Body of pancreas (tissue), 4 donors: ENCODE measurements around the gene TMEM121. TPM values are rescaled to one million over a fixed set of nuclear protein-coding genes. Genes with fewer than 3 reads are reported as not detected.

ENCODE experiments used
- ATAC-seq: fragments of 150-250 bp; one replicate; pipeline ENCODE4 v1.9.1; 2016
- DNase-seq, 4 donors: peaks; one replicate each; pipeline ENCODE4 v3.0.0-alpha.2; 2019
- H3K27ac ChIP-seq, 4 donors: fragments of 200-600 bp; sonication (generic); 1 replicate in 3 of 4; 2 replicates in 1 of 4; pipeline versions ENCODE4 v1.5.1 to v1.6.1; 2016 to 2019; ENCODE audit warnings: mild to moderate bottlenecking in 1 of 4, mixed read lengths in 1 of 4, moderate library complexity in 1 of 4
- H3K27me3 ChIP-seq, 2 donors: fragments of 200-600 bp; sonication (generic); one replicate each; pipeline ENCODE4 v1.6.0; 2016; ENCODE audit warnings: mild to moderate bottlenecking in 1 of 2
- H3K36me3 ChIP-seq, 2 donors: fragments of 200-600 bp; sonication (generic); replicated peaks in 1 of 2; 2 replicates each; pipeline ENCODE4 v1.5.1; 2016; ENCODE audit warnings: low read depth in 2 of 2; ENCODE audit not compliant: insufficient read depth in 1 of 2
- H3K4me1 ChIP-seq: fragments of 200-600 bp; sonication (generic); one replicate; pipeline ENCODE4 v1.6.0; 2016
- H3K4me3 ChIP-seq, 2 donors: fragments of 200-600 bp; sonication (generic); 1 replicate in 1 of 2; 2 replicates in 1 of 2; pipeline ENCODE4 v1.5.1; 2016 to 2019
- H3K9me3 ChIP-seq, 3 donors: fragments of 200-600 bp; sonication (generic); 1 replicate in 2 of 3; 2 replicates in 1 of 3; pipeline ENCODE4 v1.5.1; 2016
- CTCF ChIP-seq, 7 experiments: fragments of 450-650 bp in 4 of 7; fragments of 200-600 bp in 3 of 7; sonication (generic) in 3 of 7; IDR thresholded peaks; one replicate each; pipeline ENCODE4 v1.5.1; 2016 to 2019; ENCODE audit warnings: antibody characterized with exemption in 7 of 7
- POLR2A ChIP-seq, 3 donors: fragments of 450-650 bp; IDR thresholded peaks; one replicate each; pipeline ENCODE4 v1.6.1; 2016; ENCODE audit warnings: antibody characterized with exemption in 3 of 3, mild to moderate bottlenecking in 2 of 3
- WGBS, 2 donors: methylation state at CpG; one replicate each; pipeline ENCODE4 v1.1.5; 2017; 5-methylcytosine and 5-hydroxymethylcytosine counted together
- intact Hi-C: fragments of 100-400 bp; cut with DNase I; formaldehyde crosslinking; loops from one replicate; pipeline ENCODE4 v1.15.1; 2023
- total RNA-seq, 2 donors: library from RNA; depleted of rRNA; stranded (reverse); fragments of >200 nt; gene quantifications; one replicate each; pipeline ENCODE4 v1.1.0, GENCODE V29; 2016

Gene TMEM121
- total RNA-seq, 2 donors from 2014 or later: 4.2 to 13.8 TPM

- Histone ChIP-seq H3K27ac (no peak overlapping the region), H3K4me1 (peaks cover 18% of the 10 kb centered on the region), H3K4me3 (no peak overlapping the region), H3K27me3 (peaks cover 0 to under 1% of the 10 kb centered on the region in 2 donors), H3K36me3 (no peaks in the 10 kb centered on the region), H3K9me3 (no peaks in the 10 kb centered on the region)
- TF ChIP-seq POLR2A (IDR thresholded peaks at IDR 0.05): no peak
- no peak for TF ChIP-seq CTCF (IDR thresholded peaks at IDR 0.05)
- 88% methylated on average over 19 of the region's 19 CpGs; no CpG with 5 or more reads in 1 of the 2 donors for WGBS, 2 donors
- DNase-seq: no peak
- ATAC-seq: no peak
- intact Hi-C loops: no loop called here
Measured at GRCh38 chr14:105531894-105532623, 5.7 kb downstream of the TMEM121 start.

- Histone ChIP-seq H3K4me3 (no peak overlapping the region), H3K9me3 (no peaks in the 10 kb centered on the region), H3K4me1 (peaks cover 11% of the 10 kb centered on the region), H3K27ac (no peak overlapping the region), H3K27me3 (peaks cover 0 to 7% of the 10 kb centered on the region in 2 donors), H3K36me3 (no peaks in the 10 kb centered on the region)
- TF ChIP-seq CTCF (IDR thresholded peaks at IDR 0.05) (no peak), POLR2A (IDR thresholded peaks at IDR 0.05) (no peak)
- ATAC-seq (no peak), DNase-seq (no peak)
- WGBS, 2 donors: 62 to 65% methylated on average over 7 to 10 of the region's 10 CpGs
- intact Hi-C loops: no loop called here
Measured at GRCh38 chr14:105532735-105533141, 6.4 kb downstream of the TMEM121 start.

- H3K27ac ChIP-seq: no peak overlapping the region
- no peak overlapping the region for H3K4me3 ChIP-seq
- no peak for TF ChIP-seq CTCF (IDR thresholded peaks at IDR 0.05)
- TF ChIP-seq POLR2A (IDR thresholded peaks at IDR 0.05): no peak
- peaks cover 0 to 12% of the 10 kb centered on the region in 2 donors for H3K27me3 ChIP-seq
- no peak for DNase-seq
- intact Hi-C loops: no loop called here
- WGBS, 2 donors: 63 to 82% methylated on average over 2 to 8 of the region's 9 CpGs
- no peak for ATAC-seq
- H3K9me3 ChIP-seq: no peaks in the 10 kb centered on the region
- H3K4me1 ChIP-seq: peaks cover 10% of the 10 kb centered on the region
- no peaks in the 10 kb centered on the region for H3K36me3 ChIP-seq
Measured at GRCh38 chr14:105533391-105533790, 7.0 kb downstream of the TMEM121 start.

GRCh38 chr14:105533811-105534498 is 7.6 kb downstream of the TMEM121 start:
- no peak for TF ChIP-seq CTCF (IDR thresholded peaks at IDR 0.05)
- TF ChIP-seq POLR2A (IDR thresholded peaks at IDR 0.05): no peak
- DNase-seq: no peak
- no peak overlapping the region for H3K27ac ChIP-seq
- intact Hi-C loops: no loop called here
- no peak overlapping the region for H3K4me3 ChIP-seq
- ATAC-seq: no peak
- 51 to 62% methylated on average over 21 of the region's 21 CpGs for WGBS, 2 donors
- H3K9me3 ChIP-seq: no peaks in the 10 kb centered on the region
- H3K36me3 ChIP-seq: no peaks in the 10 kb centered on the region
- H3K4me1 ChIP-seq: peaks cover 5% of the 10 kb centered on the region
- peaks cover 0 to 12% of the 10 kb centered on the region in 2 donors for H3K27me3 ChIP-seq
